Neural progenitor cell (in vitro differentiated cells): ENCODE data around the gene PCDH15. TPM values are rescaled to one million over a fixed set of nuclear protein-coding genes. Genes with fewer than 3 reads are reported as not detected.

Source experiments
- DNase-seq: peaks from one replicate; pipeline ENCODE4 v3.0.0-alpha.2; 2016; ENCODE audit warnings: low spot score
- H2AFZ ChIP-seq: fragments of 200-600 bp; sonication (generic); replicated peaks from 2 replicates; pipeline ENCODE4 v1.6.1; 2016; ENCODE audit warnings: antibody characterized with exemption
- H3F3A ChIP-seq: fragments of 200-600 bp; sonication (generic); 2 replicates; pipeline ENCODE4 v1.6.1; 2016; ENCODE audit warnings: antibody characterized with exemption, low read depth
- H3K27ac ChIP-seq: fragments of 200-600 bp; sonication (generic); 2 replicates; pipeline ENCODE4 v1.5.1; 2016; ENCODE audit warnings: mild to moderate bottlenecking
- H3K27me3 ChIP-seq: fragments of 200-600 bp; sonication (generic); 2 replicates; pipeline ENCODE4 v1.6.1; 2016; ENCODE audit warnings: mild to moderate bottlenecking, moderate library complexity
- H3K36me3 ChIP-seq: fragments of 200-600 bp; sonication (generic); 2 replicates; pipeline ENCODE4 v1.5.1; 2016
- H3K4me1 ChIP-seq: fragments of 200-600 bp; sonication (generic); 2 replicates; pipeline ENCODE4 v1.6.1; 2016; ENCODE audit warnings: mixed run types
- H3K4me2 ChIP-seq: fragments of 200-600 bp; sonication (generic); 2 replicates; pipeline ENCODE4 v1.6.1; 2016
- H3K4me3 ChIP-seq: fragments of 200-600 bp; sonication (generic); 2 replicates; pipeline ENCODE4 v1.5.1; 2016
- H3K79me2 ChIP-seq: fragments of 200-600 bp; sonication (generic); 2 replicates; pipeline ENCODE4 v1.6.1; 2016; ENCODE audit warnings: low read depth
- H3K9ac ChIP-seq: fragments of 200-600 bp; sonication (generic); 2 replicates; pipeline ENCODE4 v1.6.1; 2016
- H3K9me3 ChIP-seq: fragments of 200-600 bp; sonication (generic); 2 replicates; pipeline ENCODE4 v1.5.1; 2016; ENCODE audit warnings: low read depth
- H4K20me1 ChIP-seq: fragments of 200-600 bp; sonication (generic); 2 replicates; pipeline ENCODE4 v1.6.1; 2016; ENCODE audit warnings: low read depth
- H3K27ac Mint-ChIP-seq: 3 replicates; pipeline ENCODE4 v1.8.0; 2021; ENCODE audit warnings: mixed read lengths
- H3K27me3 Mint-ChIP-seq: 2 replicates; pipeline ENCODE4 v1.8.0; 2022; ENCODE audit warnings: low read depth, mild to moderate bottlenecking, inconsistent platforms, moderate library complexity, mixed read lengths; ENCODE audit not compliant: insufficient read depth
- H3K36me3 Mint-ChIP-seq: 3 replicates; pipeline ENCODE4 v1.8.0; 2021; ENCODE audit warnings: mixed read lengths
- H3K4me1 Mint-ChIP-seq: 3 replicates; pipeline ENCODE4 v1.8.0; 2021; ENCODE audit warnings: mixed read lengths
- H3K4me3 Mint-ChIP-seq: 3 replicates; pipeline ENCODE4 v1.8.0; 2021; ENCODE audit warnings: mild to moderate bottlenecking, moderate library complexity, mixed read lengths
- H3K9me3 Mint-ChIP-seq: 3 replicates; pipeline ENCODE4 v1.8.0; 2020; ENCODE audit warnings: mixed read lengths
- EZH2 ChIP-seq: fragments of 200-600 bp; sonication (generic); IDR thresholded peaks from 2 replicates; pipeline ENCODE4 v1.6.1; 2017; ENCODE audit warnings: antibody characterized with exemption, mild to moderate bottlenecking, moderate library complexity
- EZH2phosphoT487 ChIP-seq: fragments of 200-600 bp; sonication (generic); IDR thresholded peaks from 2 replicates; pipeline ENCODE4 v1.6.1; 2017; ENCODE audit warnings: antibody characterized with exemption
- total RNA-seq: library from RNA; depleted of rRNA; stranded (reverse); fragments of >200 nt; gene quantifications from 2 replicates; pipeline ENCODE4 v1.2.3, GENCODE V29; 2015; ENCODE audit warnings: low replicate concordance
- TF ChIP-seq, protein P1 (sequence below): fragments of 200-600 bp; sonication (generic); IDR thresholded peaks from 2 replicates; pipeline ENCODE4 v1.5.1; 2017; ENCODE audit warnings: antibody characterized with exemption, mild to moderate bottlenecking

The PCDH15 gene
- total RNA-seq, 1 donor from 2014 or later = 0.17 TPM

DNA sequence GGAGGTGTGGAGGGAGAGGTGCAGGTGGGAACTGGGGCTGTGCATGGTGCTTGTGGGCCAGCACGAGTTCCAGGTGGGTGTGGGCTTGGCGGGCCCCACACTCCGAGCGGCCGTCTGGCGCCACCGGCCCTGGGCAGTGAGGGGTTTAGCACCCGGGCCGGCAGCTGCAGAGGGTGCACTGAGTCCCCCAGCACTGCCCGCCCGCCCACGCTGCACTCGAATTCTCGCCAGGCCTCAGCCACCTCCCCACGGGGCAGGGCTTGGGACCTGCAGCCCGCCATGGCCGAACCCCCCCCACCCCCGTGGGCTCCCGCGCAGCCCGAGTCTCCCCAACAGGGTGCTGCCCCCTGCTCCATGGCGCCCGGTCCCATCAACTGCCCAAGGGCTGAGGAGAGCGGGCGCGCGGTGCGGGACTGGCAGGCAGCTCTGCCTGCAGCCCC lies 810.2 kb downstream of the PCDH15 start:
- Histone ChIP-seq H4K20me1 (no peaks in the 10 kb centered on the region), H3K4me2 (no peak overlapping the region), H3K79me2 (no peaks in the 10 kb centered on the region), H3K4me1 (no peaks in the 10 kb centered on the region), H3K36me3 (no peaks in the 10 kb centered on the region), H3K9ac (no peak overlapping the region), H3K27ac (no peak overlapping the region), H3F3A (no peaks in the 10 kb centered on the region), H3K4me3 (no peak overlapping the region), H2AFZ (no peak overlapping the region), H3K27me3 (no peaks in the 10 kb centered on the region), H3K9me3 (peaks cover 4% of the 10 kb centered on the region)
- Mint-ChIP-seq H3K27me3 (peaks cover 2% of the 10 kb centered on the region), H3K9me3 (peaks cover 4% of the 10 kb centered on the region), H3K4me1 (no peaks in the 10 kb centered on the region), H3K4me3 (no peak overlapping the region), H3K36me3 (no peaks in the 10 kb centered on the region), H3K27ac (no peak overlapping the region)
- TF ChIP-seq EZH2 (no peak), EZH2phosphoT487 (no peak)
- TF ChIP-seq, protein P1, sequence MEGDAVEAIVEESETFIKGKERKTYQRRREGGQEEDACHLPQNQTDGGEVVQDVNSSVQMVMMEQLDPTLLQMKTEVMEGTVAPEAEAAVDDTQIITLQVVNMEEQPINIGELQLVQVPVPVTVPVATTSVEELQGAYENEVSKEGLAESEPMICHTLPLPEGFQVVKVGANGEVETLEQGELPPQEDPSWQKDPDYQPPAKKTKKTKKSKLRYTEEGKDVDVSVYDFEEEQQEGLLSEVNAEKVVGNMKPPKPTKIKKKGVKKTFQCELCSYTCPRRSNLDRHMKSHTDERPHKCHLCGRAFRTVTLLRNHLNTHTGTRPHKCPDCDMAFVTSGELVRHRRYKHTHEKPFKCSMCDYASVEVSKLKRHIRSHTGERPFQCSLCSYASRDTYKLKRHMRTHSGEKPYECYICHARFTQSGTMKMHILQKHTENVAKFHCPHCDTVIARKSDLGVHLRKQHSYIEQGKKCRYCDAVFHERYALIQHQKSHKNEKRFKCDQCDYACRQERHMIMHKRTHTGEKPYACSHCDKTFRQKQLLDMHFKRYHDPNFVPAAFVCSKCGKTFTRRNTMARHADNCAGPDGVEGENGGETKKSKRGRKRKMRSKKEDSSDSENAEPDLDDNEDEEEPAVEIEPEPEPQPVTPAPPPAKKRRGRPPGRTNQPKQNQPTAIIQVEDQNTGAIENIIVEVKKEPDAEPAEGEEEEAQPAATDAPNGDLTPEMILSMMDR = no peak
- DNase-seq = no peak

DNA sequence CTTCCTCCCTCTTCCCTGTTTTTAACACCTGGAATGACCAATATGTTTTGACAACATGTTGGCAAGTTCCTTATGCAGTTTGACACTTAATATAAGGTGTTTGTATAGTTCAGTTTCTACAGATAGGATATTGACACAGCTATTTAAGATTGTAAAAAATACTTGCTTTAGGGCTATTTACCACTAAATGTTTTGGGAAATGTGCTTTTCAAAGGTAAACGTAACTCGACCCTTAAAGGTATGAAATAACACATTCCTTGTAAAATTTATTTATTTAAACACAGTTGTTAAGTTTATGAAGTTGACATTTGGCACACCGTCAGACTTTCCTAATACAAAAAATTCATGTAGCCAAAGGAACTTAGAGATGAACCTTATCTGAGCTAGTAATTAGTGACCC lies 817.6 kb downstream of the PCDH15 start:
- Histone ChIP-seq H3K27ac (no peak overlapping the region), H2AFZ (no peak overlapping the region), H3K79me2 (no peaks in the 10 kb centered on the region), H3K27me3 (no peaks in the 10 kb centered on the region), H3F3A (no peaks in the 10 kb centered on the region), H3K9me3 (no peaks in the 10 kb centered on the region), H3K4me3 (no peak overlapping the region), H3K4me1 (no peaks in the 10 kb centered on the region), H3K4me2 (no peak overlapping the region), H3K9ac (no peak overlapping the region), H4K20me1 (no peaks in the 10 kb centered on the region), H3K36me3 (no peaks in the 10 kb centered on the region)
- no peak for DNase-seq
- Mint-ChIP-seq H3K27ac (no peak overlapping the region), H3K27me3 (peaks cover 2% of the 10 kb centered on the region), H3K4me1 (no peaks in the 10 kb centered on the region), H3K4me3 (no peak overlapping the region), H3K9me3 (no peaks in the 10 kb centered on the region), H3K36me3 (no peaks in the 10 kb centered on the region)
- TF ChIP-seq EZH2phosphoT487 (no peak), EZH2 (no peak)
- TF ChIP-seq, protein P1 = no peak

DNA sequence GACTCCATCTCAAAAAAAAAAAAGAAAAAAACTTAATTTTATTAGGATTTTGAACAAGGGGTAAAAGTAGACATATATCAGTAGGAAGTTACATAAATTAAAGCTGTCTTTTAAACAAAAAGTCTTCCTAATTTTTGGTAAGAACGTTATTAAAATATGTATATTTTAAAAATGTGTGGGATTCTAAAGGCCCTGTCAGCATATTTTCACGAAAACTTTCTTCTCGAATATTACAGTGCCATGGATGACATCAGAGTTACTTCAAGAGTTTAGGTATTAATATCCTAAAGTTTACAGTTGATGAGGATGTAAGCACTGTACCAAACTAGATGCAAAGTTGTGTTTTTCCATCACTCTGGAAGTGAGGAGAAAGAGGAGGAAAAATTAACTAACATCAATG lies 820.8 kb downstream of the PCDH15 start:
- Mint-ChIP-seq H3K4me3 (no peak overlapping the region), H3K4me1 (no peaks in the 10 kb centered on the region), H3K27me3 (peaks cover 2% of the 10 kb centered on the region), H3K36me3 (no peaks in the 10 kb centered on the region), H3K27ac (no peak overlapping the region), H3K9me3 (no peaks in the 10 kb centered on the region)
- H3K9me3 ChIP-seq = no peaks in the 10 kb centered on the region
- H2AFZ ChIP-seq = no peak overlapping the region
- no peak overlapping the region for H3K9ac ChIP-seq
- no peak overlapping the region for H3K4me3 ChIP-seq
- no peaks in the 10 kb centered on the region for H3F3A ChIP-seq
- H3K36me3 ChIP-seq = no peaks in the 10 kb centered on the region
- TF ChIP-seq EZH2phosphoT487 = no peak
- TF ChIP-seq, protein P1 = no peak
- no peak for TF ChIP-seq EZH2
- H3K4me1 ChIP-seq = no peaks in the 10 kb centered on the region
- no peaks in the 10 kb centered on the region for H3K79me2 ChIP-seq
- no peak overlapping the region for H3K4me2 ChIP-seq
- DNase-seq = no peak
- H3K27ac ChIP-seq = no peak overlapping the region
- H4K20me1 ChIP-seq = no peaks in the 10 kb centered on the region
- H3K27me3 ChIP-seq = no peaks in the 10 kb centered on the region
